NCI-H526 treated with DMSO at 0.1 percent for 48 hours (cell line): ENCODE results near the gene JMJD8.
"Not testable (repeated sequence)": the region's sequence is repeated elsewhere in the genome, so short reads cannot be mapped to it uniquely, and the experiment has no call there.

Experiments used
- DNase-seq: peaks from one replicate; lab custom pipeline; 2025; lab: John Stamatoyannopoulos, UW

Gene JMJD8

GRCh38 chr16:708959-709358, 24.8 kb upstream of the JMJD8 start:
- no peak for DNase-seq

- DNase-seq = no peak
These were observed 23.9 kb upstream of the JMJD8 start for GRCh38 chr16:708019-708418.

DNA sequence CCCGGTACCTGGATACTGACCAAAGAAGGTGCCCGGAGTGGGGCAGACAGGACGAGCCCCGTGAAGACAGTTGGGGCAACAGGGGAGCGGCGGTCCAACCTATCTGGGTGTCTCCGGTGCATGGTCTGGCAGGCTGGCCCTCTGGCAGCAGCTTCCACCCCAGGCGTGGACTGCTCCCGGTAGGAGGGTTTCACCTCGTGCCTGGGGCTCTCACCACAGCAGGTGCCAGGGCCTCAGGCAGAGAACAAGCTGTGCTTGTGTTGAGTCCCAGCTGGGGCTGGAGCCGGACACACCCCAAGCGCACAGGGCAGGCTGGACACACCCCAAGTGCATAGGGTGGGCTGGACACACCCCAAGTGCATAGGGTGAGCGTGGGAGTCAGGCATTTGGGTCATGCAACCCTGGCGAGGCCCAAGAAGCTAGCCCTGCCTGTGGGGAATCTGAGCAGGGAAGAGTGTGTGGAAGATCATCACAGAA, 23.0 kb upstream of the JMJD8 start:
- no peak for DNase-seq

- no peak for DNase-seq
These were observed 22.3 kb upstream of the JMJD8 start for GRCh38 chr16:706189-707061.

DNA sequence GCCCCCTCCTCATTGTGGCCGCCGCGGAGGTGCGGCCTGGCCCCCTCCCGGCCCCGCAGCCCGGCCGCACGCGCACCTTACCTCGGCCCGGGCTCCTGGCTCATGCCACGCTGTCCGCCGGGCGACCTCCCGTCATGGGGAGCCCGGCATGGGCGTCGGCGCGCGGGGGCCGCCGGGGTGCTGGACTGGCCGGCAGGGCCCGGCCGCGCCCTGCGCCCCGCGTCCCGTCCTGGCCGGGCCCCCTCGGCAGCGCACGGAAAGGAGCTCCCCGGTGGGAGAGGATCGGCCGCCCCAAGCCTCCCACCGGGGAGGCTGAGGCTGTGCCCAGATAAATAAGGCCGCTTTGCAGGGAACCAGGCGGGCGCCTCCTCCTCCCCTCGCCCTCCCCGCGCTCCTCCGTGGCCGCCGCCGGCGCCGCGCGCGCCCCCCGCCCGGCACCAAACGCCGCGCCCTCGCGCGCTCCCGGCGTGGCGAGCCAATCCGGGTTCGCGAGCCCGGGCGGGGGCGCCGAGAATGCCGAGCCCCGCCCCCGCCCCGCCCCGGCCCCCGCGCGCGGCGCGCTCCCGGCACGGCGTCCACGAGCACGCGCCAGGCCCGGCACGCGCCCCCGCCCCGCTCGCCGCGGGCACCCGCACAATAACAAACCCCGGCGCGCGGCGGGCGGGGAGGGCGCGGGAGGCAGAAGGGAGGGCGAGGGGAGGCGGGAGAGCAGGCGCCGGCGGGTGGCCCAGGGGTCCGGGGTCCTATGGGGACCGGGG, 21.5 kb upstream of the JMJD8 start, which contains the start of gene FBXL16:
Gene FBXL16 (minus strand): TSS at position 371 of the 758 bp plus-strand sequence. CDS start 8,396 bp downstream, outside the sequence.
- DNase-seq = peak; percentile 17

DNA sequence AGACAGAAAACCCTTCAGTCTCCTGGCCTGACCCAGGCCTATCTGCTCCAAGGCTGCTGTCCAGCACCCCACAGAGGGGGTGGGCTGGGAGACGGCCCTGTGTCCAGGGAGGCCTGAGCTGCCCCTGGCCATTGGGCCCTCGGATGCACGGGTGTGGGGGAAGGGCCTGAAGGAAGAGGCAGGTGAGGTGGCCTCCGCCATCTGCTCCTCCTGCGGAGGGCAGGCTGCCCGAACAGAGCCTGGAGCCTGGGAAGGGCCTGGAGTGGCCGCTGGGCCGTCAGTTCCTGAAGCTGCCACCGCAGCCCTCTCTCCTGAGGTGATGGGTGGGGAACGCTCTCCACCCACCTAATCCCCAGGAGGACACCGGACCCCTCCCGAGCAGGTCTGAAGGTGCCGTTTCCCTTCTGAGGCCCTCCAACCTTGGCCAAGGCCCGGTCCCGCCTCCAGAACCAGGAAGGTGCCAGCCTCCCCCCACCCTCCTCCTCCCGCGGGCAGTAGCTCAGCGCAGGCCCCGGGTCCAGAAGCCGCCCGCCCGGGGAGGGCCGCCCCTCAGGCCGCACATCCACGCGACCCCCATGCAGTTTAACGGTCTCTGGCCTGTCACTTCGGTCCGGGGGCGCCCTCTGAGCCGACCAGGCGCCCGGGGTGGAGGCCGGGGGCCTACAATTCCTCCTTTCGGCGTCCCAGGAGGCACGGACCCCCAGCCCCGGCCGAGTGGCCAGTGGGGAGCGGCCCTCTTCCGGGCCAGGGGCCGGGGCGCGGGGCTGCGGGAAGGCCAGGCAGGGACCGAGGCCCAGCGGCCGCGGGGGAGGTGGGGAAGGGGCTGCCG, 20.6 kb upstream of the JMJD8 start:
- no peak for DNase-seq

GRCh38 chr16:704047-704446, 19.9 kb upstream of the JMJD8 start:
- no peak for DNase-seq

- no peak for DNase-seq
These were observed 19.3 kb upstream of the JMJD8 start for GRCh38 chr16:703406-703805.

DNA sequence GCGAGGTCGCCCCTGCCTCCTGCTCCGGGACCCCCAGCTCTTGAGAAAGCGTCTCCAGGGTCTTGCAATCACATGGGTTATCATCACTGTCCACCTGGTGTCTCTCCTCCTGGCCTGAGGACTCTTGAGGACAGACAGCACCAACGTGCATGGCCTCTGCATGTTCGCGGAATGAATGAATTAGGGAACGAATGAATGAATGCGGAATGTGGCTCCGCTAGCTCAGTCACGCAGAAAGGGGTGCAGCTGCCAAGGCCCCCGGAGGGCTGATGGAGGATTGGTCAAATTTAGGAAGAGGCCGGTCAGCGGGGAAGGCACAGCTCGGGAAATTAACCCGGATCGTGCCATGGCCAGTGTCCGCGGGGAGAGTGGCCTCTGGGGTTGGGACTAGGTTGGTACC, 18.2 kb upstream of the JMJD8 start:
- DNase-seq = no peak

DNA sequence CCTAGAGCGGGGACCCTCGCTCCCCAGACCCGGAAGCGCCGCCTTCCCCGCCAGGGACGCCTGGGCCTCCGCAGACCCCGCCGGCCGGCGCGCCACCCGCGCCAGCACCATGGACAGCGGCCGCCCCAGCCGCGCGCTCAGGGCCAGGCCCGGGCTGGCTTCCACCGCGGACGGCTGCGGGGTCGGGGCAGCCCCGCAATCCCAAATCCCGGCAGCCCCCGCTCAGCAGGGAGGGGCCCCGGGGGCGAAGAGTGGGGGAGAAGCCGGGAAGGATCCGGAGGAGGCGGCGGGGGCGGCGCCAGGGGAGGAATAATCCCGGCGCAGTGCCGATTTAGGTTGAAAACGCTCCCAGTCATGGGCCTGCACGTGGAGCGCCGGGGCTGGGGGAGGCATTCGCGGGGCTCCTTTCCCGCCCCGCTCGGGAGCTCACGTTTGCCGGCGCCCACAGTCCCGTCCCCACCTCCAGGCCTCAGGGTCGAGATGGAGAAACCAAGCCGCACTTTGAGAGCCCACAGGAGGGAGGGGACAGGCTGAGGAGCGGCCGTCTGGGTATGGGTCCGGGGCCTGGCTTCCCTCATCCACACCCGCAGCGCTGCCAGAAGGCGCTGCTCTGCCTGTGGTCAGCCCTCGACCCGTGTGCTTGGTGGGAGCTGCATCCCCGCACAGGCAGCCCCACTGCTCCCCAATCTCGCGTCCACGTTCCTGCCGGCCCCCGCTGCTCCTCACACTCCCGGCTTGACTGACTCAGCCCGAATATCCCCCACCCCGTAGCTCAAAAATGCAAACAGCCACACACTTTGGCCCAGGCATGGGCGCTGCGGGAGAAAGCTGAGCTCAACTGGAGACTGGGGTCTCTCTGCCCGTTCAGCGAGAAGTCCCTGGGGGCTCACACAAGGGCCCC, 16.8 kb upstream of the JMJD8 start:
- no peak for DNase-seq

DNA sequence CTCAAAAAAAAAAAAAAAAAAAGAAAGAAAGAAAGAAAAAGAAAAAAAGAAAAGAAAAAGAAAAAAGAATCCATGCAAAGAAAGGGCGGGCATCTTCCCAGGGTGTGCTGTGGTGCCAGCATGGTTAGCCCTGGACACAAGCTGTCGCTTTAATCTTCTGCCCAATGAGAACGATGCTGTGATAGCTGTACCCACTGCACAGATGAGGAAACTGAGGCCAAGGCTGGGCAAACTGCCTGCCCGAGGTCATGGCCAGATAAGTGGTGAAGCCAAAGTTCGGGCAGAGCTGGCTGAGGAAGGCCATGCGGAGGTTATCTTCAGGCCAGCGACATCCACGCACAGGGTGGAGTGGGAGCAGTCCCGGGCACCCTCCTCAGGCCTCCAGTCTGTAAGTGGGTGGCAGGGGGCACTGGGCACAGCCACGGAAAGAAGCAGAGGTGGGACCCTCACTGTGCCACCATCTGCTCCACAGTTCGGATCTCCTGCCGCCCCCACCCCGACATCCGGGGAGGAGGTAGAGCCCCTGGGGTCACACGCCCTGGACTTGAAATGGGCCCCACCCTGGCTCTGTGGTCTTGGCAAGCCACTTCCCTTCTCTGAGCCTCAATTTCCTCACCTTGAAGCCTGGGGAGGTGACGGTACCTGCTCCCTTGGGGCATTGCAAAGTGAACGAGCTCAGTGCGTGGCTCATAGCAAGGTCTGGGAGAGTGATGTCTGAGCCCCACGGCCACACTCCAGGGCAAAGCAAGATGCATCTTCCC, 15.0 kb upstream of the JMJD8 start:
- DNase-seq = no peak

- peak; percentile 70 for DNase-seq
These were observed 11.4 kb upstream of the JMJD8 start for GRCh38 chr16:695355-696089.

DNA sequence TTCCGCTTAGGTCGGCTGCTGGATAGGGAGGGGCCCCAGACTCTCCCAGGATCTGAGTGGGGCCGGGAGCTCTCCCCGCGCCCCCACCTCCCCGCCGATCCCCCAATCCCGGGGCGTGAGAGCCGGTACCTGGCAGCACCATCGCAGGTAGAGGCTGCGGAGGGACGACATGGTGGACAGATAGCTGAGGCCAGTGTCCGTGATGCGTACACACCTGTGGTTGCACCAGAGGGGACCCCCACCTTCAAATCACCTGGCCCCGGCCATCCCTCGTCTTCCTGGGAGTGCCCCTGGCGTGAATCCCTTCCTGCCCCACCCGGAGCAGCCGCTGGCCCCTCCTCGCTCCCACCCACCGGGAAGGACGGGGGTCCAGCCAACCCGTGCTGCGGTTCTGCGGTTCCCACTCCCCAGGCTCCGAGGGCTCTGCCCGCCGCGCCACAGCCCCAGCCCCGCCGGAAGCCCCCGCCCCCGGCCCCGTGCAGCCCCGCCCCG, 10.8 kb upstream of the JMJD8 start:
- DNase-seq = no peak

DNA sequence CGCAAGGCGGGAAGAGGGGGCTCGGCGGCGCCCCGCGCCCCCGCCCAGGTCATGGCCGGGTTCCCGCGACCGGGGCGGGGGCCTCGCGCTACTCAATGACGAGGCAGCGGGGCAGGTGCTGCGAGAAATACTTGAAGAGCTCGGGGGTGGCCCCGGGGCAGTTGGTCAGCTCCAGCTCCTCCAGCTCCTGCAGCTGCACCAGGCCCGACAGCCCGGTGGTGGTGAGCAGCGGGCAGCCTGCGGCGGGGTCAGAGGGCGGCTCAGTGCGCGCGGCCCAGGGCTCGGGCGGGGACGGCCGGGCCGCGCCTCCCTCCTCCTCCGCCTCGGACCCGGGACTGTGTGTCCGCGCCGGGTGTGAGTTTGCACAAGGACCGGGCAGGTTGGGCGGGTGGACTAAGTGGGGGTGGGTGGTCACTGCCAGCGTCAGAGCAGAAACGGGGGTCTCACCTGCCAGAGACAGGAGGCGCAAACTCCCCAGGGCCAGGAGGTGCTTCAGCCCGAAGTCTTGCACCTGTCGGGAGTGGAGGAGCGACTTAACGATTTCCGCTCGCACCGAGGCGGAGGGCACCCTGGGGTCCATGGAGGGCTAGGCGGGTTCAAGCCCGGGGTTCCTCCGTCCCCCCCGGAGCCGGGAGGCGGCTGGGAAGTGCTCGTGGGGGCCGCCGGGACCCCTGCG, 10.2 kb upstream of the JMJD8 start:
- no peak for DNase-seq

- DNase-seq = no peak
These were observed 9.6 kb upstream of the JMJD8 start for GRCh38 chr16:693766-694165.

- no peak for DNase-seq
These were observed 9.2 kb upstream of the JMJD8 start for GRCh38 chr16:693364-693763.

DNA sequence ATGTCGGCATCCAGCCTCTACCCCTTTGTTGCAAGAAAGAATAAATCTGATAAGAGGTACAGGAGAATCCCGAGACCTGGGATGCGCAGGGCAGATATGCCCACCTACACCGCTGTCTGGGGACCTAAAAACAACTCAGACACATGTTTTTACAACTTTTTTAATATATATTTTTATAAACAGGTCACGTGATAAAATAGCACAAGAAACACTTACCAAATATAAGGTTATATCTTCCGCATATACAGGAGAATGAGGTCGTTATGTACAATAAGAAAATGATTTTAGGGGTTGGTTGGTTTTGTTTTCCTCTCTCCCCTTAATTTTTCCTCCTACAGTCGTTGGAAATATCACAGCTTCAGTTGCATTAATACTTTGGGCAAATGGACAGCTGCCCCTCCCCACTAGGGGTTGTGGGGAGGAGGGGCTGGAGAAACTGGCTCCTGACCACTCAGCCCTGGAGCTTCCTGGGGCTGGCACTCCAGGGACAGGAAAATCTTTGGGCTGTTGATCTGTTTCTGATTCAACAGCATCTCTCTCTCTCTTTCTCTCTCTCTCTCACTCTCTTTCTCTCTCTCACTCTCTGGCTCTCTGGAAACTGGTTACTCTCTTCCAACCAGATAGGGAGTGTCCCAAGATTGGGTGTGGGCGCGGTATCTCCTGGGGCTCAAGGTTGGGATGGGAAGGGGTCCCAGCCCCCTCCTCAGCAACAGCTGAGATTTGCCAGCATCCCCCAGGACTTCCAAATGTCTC, 8.4 kb upstream of the JMJD8 start:
- DNase-seq = no peak

DNA sequence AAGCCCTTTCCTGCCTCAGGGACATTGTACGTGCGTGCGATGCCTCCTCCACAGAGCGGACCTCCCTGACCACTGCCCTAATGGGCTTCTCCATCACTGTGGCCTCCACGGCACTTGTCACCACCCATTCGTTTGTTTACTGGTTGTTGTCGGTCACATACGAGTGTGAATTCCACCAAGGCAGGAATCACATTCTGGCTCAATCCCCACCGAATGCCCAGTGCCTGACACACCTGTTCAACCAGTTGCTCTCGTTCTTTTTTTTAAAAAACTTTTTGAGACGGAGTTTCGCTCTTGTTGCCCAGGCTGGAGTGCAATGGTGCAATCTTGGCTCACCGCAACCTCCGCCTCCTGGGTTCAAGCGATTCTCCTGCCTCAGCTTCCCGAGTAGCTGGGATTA, 7.1 kb upstream of the JMJD8 start:
- DNase-seq = not testable (repeated sequence)
